ENCODE data around the gene ZNF865.

GRCh38 chr19:55611983-55612645 lies 6.7 kb downstream of the ZNF865 start:
- TF ChIP-seq CTCF (conservative IDR thresholded peaks at IDR 0.05; ENCODE audit: low read depth, low read length) (no peak), EZH2 (IDR thresholded peaks at IDR 0.05; ENCODE audit: low read length, unreplicated experiment) (no peak)

Measured in PC-3 (cell line).